OCI-M2 (cell line): Measurements from ENCODE around the gene SMYD3.

Source experiments
- DNase-seq: peaks from one replicate; lab custom pipeline; 2025; ENCODE audit not compliant: unreplicated experiment; lab: John Stamatoyannopoulos, UW

Gene SMYD3

DNA sequence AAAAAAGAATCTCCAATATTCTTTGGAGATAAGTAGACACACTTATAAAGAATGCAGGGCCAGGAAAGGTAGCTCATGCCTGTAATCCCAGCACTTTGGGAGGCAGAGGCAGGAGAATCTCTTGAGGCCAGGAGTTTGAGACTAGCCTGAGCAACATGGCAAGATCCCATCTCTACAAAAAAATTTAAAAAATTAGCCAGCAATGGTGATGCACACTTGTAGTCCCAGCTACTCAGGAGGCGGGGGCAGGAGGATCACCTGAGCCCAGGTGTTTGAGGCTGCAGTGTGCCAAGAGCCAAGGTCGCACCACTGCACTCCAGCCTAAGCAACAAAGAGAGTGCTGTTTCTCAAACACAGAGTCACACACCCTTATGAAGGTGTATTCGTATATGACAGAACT, 385.0 kb downstream of the SMYD3 start:
- no peak for DNase-seq

GRCh38 chr1:246121533-246121932, 385.5 kb downstream of the SMYD3 start:
- no peak for DNase-seq

- DNase-seq, result no peak
Observed at GRCh38 chr1:246117066-246117791, 389.9 kb downstream of the SMYD3 start.

DNA sequence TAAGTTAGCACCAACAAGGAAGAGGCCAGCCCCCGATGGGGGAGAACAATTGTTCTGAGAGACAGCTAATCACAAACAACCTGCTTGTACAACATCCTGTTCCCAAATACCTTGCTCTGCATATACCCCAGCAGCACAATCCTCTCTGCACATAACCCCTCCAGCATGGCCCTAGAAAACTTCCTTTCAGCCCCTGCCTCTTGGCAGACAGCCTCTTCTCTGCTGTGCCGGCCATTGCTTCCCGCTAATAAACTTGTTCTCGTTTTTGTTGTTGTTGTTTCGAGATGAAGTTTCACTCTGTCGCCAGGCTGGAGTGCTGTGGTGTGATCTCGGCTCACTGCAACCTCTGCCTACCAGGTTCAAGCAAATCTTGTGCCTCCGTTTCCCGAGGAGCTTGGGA, 392.7 kb downstream of the SMYD3 start:
- DNase-seq, result no peak

- no peak for DNase-seq
Observed at GRCh38 chr1:246113555-246114095, 393.5 kb downstream of the SMYD3 start.

DNA sequence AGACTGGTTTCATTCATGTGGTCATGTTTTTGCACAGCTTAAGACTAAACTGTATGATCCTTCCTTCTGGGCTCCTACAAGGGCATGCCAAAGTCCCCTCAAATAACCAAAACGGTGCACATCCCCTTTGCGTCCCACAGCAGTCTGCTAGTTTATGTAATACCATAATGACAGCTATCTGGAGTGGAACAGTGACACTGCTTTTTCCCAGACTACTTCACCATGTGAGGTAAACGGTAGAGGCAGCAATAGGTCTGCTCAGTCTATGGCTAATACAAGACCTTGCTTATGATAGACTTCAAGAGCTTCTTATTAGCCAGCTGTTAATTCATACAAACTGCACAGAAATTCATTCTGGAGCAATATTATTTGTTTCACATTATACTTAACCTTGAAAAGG, 395.5 kb downstream of the SMYD3 start:
- no peak for DNase-seq

GRCh38 chr1:246110343-246111219, 396.5 kb downstream of the SMYD3 start:
- DNase-seq, result no peak

DNA sequence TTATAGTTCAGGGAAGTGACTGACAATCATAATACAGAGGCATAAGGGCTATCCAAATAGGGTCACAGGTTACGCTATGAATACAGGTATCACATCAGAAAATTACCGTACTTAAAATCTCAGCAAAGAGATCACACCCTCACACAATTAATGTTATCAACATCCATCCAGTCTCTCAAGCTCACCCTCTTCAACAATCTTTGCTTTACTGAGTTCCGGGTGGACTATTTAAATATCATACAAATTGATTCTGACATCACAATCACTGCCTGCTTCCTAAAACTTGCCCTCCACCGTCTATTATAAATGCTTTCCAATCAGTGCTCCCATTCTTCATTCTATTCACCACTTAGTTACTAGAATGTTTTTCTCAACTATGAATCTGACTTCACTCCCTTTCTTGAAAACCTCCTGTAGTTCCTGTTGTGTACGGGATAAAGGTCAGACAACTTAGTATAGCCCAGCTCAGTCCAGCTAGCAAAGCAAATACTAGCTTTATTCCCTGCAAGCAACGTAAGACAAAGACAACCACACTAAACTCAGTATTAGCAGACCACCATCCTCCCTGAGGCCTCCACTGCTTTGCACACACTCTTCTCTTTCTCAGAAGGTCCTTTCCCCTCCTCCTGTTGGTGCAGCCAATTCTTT, 398.7 kb downstream of the SMYD3 start:
- no peak for DNase-seq

- DNase-seq, result no peak
Observed at GRCh38 chr1:246107516-246108277, 399.4 kb downstream of the SMYD3 start.

DNA sequence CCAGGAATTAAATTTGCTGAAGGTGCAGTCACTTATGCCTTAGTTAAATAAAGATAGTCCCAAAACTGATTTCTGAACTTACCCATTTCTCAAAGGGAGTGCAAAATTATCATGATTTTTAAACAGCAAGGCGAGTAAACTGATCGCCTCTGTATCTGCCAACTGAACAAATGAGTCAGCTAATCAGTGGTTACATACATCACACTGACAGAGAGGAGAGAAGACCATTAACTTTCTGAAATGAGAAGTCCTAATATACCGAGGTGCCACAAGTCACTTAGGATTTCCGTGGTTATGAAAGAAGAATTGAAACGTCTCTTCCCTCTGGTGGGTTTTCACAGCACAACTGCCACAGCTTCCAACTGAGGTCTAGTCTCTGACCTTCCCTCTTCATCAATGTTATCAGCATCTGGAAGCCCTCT, 400.7 kb downstream of the SMYD3 start:
- no peak for DNase-seq

GRCh38 chr1:246104927-246105326, 402.2 kb downstream of the SMYD3 start:
- DNase-seq, result no peak

DNA sequence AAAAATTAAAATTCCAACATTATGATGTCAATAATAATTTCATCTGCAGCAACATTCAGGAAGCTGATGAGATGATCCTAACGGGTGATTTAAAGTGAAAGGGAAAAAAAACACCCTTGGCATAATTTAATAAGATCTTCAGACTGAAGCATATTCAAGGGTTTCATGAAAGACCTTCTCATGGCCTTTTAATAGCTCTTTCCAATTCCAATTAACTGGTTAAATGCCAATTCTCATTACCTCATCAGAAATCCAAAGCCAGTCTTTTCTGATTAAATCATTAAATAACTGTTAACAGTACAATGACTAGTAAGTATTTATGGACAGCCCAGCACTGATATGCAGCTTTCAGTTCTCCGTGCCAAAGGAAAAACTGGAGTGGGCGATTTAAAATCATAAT, 407.5 kb downstream of the SMYD3 start:
- DNase-seq, result no peak

DNA sequence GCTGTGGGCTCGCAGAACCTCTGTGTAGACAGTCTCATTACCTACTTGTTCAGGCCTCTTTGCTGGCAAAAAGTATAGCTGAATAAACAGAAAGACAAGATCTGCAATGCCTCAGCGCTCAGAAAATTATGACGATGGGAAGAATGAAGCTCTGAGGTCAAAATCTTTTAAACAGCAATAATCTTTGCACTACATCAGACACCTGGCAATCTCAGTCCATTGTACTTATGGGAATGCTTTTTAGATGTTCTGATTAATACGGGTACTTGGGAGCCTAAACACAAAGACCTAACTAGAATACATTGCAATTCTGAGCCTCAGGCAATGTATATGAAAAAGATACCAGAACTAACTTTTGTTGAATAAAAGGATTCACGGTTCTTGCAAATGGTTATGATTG, 410.7 kb downstream of the SMYD3 start:
- DNase-seq, result no peak

DNA sequence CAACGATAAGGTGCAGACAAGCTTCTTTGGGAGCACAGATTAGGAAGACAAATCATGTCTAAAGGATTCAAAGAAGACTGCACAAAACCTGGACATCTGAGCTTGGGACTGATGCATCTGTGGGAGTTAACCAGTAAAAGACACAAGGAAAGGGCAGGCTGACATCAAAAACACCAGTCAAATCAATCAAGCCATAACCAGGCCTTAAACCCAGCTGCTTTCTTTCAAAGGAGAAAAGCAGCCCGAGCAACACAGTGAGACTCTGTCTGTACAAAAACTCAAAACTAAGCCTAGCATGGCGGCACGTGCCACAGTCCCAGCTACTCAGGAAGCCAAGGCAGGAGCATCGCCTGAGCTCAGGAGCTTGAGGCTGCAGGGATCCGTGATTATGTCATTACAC, 411.6 kb downstream of the SMYD3 start:
- DNase-seq, result no peak

GRCh38 chr1:246093230-246093629, 413.8 kb downstream of the SMYD3 start:
- DNase-seq, result no peak

DNA sequence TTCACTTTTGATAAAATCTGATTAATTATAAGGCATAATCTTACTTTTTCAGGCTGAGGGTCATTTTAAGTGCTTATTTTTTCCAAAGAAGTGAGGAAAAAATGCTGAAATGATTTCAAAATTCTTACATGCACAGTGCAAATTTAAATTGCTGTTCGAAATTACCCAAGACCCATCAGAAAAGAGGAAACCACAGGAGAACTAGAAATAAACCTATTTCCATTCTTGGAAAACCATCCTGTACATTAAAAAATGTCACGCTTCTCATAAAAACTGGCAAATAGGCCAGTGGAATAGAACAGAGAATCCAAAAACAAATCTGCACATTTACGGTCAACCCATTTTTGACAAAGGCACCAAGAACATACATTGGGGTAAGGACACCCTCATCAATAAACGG, 414.9 kb downstream of the SMYD3 start:
- DNase-seq, result no peak

DNA sequence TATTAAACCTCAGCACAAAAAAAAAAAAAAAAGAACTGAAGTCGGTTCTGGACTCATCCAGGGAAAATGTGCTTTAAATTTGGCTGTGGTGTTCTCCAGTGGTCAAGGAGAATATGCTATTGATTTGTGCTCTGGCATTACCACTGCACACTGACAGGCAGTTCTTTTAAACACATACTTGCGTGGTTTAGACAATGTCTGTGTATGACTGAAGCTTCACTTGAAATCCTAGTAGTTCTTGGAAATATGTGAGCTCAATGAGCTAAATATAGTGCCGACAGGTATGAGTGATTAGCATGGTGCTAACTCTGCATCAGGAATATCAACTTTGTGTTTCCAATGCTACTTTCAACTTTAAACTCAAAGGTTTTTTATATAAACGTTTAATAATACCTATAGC, 415.6 kb downstream of the SMYD3 start:
- DNase-seq, result no peak

DNA sequence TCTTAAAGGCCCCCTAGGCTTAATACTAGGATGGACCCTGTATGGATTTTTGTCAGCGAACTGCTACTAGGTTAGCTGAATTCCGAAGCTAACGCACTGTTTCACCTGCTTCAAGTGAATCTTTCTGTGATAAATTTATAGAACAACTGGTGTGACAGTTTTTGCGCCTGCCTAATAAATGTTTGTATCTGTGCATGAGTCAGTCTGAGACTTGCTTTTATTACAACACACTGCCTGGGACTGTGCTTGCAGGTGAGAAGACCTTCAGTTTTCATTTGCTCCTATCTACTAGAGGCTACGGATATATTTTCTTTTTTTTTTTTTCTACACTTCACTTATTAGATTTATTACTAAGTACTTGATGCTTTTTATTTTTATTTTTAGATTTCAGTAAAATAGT, 420.9 kb downstream of the SMYD3 start:
- DNase-seq, result no peak

GRCh38 chr1:246083416-246083815, 423.7 kb downstream of the SMYD3 start:
- no peak for DNase-seq

DNA sequence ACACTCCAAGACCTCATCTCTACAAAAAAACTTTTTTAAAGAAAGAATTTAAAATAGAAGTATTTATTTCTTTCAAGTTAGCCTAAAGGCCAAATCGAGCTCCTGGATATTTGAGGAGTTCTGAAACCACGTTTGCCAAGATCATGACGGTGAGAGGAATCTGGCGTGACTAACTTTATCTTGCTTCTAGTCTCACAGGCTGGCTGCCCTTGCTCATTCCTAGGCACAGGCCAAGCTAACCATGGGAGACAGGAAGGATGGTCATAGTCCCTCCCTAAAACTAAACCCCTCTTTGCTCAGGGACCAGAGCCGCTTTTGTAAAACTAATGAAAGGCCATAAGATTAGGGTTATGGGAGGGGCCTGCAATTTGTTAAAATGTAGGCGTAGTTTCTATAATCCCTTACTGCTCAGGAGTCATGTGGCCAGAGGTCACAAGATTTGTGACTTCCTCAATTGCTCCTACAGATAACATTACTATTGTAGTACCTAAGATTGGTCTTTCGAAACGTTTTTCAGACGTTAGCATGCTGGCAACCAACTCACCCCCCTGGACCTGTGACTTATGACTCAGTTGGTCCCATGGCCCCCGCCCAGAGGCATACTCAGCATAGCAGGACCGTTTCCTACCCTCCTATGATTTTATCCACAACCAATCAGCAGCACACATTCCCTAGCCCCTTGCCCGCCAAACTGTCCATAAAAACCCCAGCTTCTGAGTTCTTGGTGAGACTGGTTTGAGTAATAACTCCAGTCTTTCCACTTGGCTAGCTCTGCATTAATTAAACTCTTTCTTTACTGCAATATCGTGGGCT, 425.0 kb downstream of the SMYD3 start:
- no peak for DNase-seq
